Choroid plexus epithelial cell (primary cell): ENCODE measurements around the gene FAM149B1.
A peak's percentile ranks its signal among the peaks of the same experiment; 100 is the strongest.

Experiments used
- DNase-seq: peaks from one replicate; pipeline ENCODE4 v3.0.0-alpha.2; 2010; ENCODE audit warnings: low read depth
- H3K4me3 ChIP-seq: 2 replicates; pipeline ENCODE4 v1.5.1; 2011; ENCODE audit warnings: low read depth, mild to moderate bottlenecking, control low read depth, low read length, moderate library complexity
- CTCF ChIP-seq: conservative IDR thresholded peaks from 2 replicates; pipeline ENCODE4 v1.5.1; 2011; ENCODE audit warnings: low read depth, mild to moderate bottlenecking, control low read depth, inconsistent platforms, low read length, moderate library complexity

The FAM149B1 gene

GRCh38 chr10:73263693-73264347, 95.9 kb downstream of the FAM149B1 start:
- no peak overlapping the region for H3K4me3 ChIP-seq
- peak; percentile 58 for DNase-seq
- peak; percentile 49 for TF ChIP-seq CTCF

- no peak overlapping the region for H3K4me3 ChIP-seq
- DNase-seq = no peak
- TF ChIP-seq CTCF = no peak
Observed at GRCh38 chr10:73264423-73264822, 96.5 kb downstream of the FAM149B1 start.

GRCh38 chr10:73281097-73281496, 113.2 kb downstream of the FAM149B1 start:
- no peak for DNase-seq
- no peak overlapping the region for H3K4me3 ChIP-seq
- no peak for TF ChIP-seq CTCF

GRCh38 chr10:73287441-73287840, 119.5 kb downstream of the FAM149B1 start:
- no peak for TF ChIP-seq CTCF
- H3K4me3 ChIP-seq = no peak overlapping the region
- no peak for DNase-seq

- TF ChIP-seq CTCF = no peak
- H3K4me3 ChIP-seq = no peak overlapping the region
- DNase-seq = no peak
Observed at GRCh38 chr10:73289958-73290357, 122.0 kb downstream of the FAM149B1 start.

GRCh38 chr10:73293461-73293860, 125.5 kb downstream of the FAM149B1 start:
- TF ChIP-seq CTCF = no peak
- no peak for DNase-seq
- H3K4me3 ChIP-seq = no peak overlapping the region
